ENCODE measurements around the gene PBX3.
A peak's percentile ranks its signal among the peaks of the same experiment; 100 is the strongest.
"Not testable (repeated sequence)": the region's sequence is repeated elsewhere in the genome, so short reads cannot be mapped to it uniquely, and the experiment has no call there.

PBX3 gene

DNA sequence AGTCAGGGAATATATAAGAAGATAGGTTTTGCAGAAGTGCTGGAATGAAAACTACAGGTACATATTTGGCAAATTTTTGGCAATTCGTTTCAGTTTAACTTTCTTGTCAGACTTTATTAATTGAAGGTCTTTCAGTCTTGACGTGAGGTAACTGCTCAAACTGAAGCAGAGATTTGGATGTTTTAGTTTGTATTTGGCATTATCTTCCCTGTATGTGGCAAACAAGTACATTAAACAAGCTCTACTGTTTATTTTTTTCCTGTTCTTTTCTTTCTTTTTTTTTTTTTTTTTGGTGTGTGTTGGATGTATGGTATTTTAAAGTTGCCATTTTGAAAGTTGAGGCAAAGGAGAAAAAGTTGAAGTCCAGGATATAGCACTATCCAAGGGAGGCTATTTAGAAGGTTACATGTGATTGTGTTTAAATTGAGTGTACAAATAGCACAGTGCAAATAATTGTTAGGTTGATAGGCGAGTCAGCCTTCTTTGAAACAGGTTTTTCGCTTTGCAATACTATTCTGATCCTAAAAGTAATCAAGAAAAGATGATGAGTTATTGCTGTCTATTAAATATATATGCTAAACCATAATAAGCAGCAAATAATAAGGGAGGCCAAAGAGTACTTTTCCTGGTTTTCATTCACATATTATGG lies 2.2 kb downstream of the PBX3 start:
- DNase-seq: no peak

DNA sequence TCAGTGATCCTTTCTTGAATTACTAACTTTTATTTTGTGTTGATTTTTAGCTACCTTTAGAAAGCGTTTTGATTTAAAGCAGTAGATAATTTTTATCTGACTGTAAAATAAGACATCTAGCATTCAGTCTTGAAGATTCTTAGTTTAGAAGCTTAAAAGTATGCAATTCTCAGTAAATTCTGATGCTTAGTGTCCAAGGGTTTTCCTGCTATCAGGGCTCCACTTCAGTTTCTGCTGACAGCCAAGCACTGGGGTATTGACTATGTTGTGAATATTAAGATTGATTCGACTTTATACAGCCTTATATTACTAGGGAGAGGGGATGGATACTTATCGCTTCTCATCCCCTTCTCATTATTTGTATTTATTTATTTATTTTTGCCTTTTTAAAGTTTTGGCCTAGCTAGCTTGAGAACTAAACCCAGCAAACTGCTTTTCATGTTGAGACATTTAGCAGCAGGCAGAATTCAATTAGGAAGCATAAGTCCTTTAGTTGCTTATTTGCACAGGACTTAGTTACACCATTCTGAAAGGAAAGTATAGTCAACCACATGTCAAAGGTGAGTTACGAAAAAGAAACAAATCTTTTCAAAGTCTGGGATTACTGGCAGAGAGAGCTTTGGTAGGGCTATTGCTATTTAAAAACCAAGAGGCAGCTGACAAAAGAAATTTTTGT lies 2.9 kb downstream of the PBX3 start:
- no peak for DNase-seq

DNA sequence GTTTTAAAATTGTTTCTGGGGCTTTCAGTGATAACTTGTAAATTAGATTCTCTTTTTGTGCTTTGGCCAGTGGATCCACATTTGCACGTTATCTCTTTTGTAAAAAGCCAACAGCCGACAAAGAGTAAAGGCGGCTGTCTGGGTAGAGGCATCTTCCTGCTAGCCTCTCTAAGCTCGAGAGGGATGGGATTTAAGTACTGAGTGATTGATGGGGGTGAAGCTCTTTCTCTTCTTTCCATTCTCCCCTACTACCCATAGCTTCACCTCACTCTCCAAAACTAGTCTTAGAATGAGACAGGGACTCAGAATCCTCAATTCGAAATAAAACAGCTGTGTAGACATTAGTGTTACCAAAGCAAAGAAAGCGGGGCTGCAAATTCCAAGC lies 3.4 kb downstream of the PBX3 start:
- DNase-seq: no peak

- no peak for DNase-seq
Observed at GRCh38 chr9:125752070-125752628, 5.0 kb downstream of the PBX3 start.

DNA sequence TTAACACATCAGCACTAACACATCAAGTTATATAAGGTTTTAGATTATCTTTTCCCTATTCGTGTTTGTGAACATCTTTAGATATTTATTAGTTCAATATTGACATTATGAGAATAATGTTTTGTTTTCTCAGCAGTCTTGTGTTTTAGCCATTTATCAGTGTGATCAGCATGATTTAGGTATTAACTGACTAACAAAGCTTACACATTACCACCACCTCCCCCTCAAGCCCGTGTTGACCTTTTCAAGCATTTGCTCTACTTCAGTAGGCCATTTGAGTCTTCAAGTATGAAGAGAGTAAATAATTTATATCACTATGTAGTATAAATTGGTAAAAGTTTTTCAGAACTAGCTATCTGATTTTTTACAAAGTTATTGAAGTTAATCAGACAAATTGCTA lies 6.9 kb downstream of the PBX3 start:
- DNase-seq: no peak

DNA sequence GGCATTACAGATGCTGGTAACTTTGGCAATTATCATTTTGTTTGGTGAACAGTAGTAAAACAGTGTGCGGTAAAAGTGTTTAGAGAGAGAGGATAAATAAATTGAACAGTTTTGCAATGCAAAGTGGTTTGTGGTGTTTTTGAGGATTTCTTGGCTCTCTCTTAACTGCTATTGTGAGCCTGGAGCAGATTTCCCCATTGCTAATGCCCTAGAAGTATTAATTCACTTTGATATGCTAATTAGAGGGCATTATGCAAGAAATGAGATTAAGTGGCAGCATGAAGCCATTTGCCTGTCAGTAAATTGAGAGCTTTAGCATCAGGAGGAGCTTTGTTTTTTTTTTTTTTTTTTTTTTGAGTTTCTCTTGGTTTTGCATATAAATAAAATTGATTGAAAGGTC lies 8.2 kb downstream of the PBX3 start:
- peak; percentile 34 for DNase-seq

DNA sequence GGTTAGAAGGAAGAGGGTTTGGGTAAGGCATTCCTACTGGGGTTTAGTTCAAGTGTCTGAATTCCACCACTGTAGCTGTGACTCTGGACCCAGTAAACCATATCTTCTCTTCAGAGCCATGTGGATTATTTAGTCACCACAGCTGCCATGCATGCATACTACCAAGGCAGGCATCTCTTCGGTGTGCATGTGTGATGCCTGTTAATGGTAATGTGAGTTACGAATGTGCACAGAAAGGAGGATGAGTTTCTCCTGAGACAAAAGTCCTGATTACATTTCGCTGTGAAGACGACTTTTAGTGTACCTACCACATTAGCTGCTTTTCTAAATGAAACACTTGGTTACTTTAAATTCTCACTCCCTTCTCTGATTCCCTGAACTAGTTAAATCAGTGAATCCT lies 9.3 kb downstream of the PBX3 start:
- DNase-seq: no peak

DNA sequence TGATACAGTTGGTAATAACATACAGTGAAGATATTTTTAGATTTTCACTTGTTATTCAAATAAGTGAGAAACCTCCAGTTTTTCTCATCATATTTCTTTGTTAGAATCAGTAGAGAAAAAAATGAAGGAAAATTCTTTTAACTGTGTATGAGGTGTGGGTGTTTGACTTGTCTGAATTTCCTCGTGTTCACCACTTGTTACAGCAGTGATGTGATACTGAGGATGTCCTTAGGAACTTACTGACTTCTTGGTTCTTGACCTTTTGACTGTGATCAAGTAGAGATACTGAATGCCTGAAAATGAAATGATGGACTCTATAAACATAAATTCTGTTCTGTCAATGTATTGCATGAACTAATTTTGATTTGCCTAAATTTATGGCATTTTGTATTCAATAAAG lies 10.7 kb downstream of the PBX3 start:
- no peak for DNase-seq

DNA sequence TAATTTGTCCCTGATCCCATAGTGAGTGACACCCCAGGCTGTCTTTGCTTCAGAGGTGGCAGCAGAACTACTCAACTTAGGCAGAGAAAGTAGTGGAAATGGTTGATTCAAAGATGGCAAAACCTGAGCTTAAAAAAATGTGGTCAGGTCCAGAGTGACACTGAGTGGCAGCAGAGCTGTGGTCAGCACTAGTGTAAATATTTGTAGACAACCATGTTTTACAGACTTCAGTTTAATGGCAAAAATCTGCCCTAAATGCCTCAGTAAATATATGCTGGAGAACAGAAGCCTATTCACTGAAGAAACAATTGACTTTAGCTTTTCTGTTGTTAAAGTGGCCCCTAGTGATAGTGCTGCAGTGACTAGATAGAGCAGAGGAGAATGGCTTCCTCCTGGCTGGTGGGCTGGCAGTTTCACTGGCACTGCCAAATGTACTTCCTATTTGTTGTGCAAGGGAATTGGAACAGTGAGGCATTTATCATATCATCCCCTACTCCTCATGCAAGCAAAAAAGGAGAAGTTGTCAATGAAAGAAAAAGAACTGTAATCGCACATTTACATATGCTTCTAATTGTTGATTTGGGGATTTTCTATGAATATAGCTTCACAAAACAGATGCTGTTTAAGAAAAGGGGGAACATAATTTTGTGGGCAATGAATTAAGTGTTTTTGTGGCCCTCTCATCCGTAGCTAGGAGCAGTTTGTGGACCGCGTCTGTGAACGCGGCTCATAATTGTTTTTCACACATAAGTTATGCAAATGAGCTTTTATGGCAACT lies 12.0 kb downstream of the PBX3 start:
- no peak for DNase-seq

GRCh38 chr9:125759764-125760129 lies 12.6 kb downstream of the PBX3 start:
- DNase-seq: no peak

DNA sequence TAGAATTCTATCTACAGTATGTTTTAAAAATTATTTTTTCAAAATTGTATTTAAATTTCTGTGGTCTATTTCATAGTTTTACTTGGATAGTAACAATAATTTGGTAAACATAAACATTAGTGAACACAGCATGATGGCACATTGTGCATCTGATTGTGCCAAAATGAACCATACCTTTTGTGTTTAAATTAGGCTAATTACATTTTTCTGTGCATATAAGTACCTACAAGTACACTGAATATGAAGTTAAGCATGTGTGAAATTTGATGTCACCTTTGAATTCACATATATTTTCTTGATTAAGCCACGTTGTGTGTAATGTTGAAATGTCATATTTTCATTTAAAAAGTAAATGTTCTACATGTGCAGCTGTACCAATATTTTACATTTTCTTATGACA lies 13.4 kb downstream of the PBX3 start:
- no peak for DNase-seq

DNA sequence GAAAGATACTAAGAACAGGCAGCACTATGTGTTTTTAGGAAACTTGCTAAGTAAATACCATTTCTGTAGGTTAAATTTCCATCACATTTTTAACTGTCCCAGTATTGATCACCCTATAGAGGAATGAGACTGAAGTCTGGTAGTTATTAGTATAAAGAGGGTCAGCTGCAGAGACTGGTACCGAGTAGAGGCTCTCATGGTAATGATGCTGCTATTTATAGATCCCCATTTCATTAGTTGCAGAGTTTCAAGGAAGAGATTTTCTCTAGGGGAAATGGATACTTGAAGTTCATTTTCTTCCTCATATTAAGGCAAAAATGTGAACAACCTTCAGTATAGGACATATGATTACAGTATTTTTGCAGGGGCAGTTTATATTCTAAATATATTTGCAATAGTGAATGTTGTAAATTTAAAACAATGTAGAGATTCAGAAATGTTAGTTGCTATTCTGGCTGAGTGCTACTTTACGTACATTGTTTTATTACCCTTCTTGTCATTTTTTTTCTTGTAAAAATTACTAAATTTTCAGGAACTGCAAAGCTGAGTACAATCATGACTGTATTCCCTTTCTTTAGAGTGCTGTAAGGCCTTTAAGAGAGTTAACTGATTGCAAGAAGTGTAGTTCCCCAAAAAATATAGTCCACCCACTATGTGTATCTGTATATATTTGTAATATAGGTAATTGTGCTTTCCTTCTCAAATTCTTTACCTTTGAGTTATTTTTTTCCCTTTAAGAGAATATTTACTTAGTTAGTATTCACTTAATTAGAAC lies 14.7 kb downstream of the PBX3 start:
- DNase-seq: no peak

DNA sequence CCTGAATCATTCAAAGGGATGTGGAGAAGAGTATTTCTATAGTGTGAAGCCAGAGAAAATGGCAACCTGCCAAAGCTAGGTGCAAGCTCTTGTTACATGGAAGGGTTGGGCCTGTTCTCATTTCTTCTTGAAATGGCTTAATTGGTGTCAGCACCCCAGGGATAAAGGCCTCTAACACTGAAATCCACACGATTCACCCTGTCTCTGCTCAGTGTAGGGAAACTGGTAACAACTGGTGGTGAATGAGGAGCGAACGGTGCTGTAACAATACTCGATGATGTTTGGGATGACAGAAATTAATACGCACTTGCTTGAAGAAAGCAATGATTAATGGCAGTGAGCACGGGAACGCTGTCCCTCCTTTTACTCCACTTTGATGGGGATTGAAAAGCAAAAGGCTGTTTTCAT lies 16.2 kb downstream of the PBX3 start:
- no peak for DNase-seq

DNA sequence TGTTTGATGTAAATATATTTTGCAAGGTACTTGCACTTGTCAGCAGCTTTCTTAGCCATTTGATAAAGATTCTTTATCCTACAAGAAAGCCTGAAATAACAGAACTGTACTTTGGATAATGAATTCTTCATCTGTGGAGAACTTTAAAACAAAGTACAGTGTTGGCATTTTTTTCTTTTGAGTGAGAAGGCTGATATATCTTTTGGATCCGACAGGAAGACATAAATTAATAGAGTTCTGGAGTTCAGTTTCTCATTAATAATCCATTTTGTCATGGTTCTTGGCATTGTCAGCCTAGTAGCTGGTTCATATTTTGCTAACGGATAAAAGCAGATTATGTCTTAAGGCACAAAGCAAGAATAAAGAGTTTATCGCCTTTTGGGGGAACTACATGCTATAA lies 17.0 kb downstream of the PBX3 start:
- DNase-seq: no peak

- no peak for DNase-seq
Observed at GRCh38 chr9:125766468-125767221, 19.5 kb downstream of the PBX3 start.

GRCh38 chr9:125767349-125767748 lies 20.2 kb downstream of the PBX3 start:
- no peak for DNase-seq

- DNase-seq: no peak
Observed at GRCh38 chr9:125768803-125769202, 21.6 kb downstream of the PBX3 start.

- DNase-seq: no peak
Observed at GRCh38 chr9:125771037-125771436, 23.9 kb downstream of the PBX3 start.

GRCh38 chr9:125772740-125773139 lies 25.6 kb downstream of the PBX3 start:
- no peak for DNase-seq

GRCh38 chr9:125774106-125774505 lies 26.9 kb downstream of the PBX3 start:
- DNase-seq: no peak

- not testable (repeated sequence) for DNase-seq
Observed at GRCh38 chr9:125776789-125777188, 29.6 kb downstream of the PBX3 start.

DNA sequence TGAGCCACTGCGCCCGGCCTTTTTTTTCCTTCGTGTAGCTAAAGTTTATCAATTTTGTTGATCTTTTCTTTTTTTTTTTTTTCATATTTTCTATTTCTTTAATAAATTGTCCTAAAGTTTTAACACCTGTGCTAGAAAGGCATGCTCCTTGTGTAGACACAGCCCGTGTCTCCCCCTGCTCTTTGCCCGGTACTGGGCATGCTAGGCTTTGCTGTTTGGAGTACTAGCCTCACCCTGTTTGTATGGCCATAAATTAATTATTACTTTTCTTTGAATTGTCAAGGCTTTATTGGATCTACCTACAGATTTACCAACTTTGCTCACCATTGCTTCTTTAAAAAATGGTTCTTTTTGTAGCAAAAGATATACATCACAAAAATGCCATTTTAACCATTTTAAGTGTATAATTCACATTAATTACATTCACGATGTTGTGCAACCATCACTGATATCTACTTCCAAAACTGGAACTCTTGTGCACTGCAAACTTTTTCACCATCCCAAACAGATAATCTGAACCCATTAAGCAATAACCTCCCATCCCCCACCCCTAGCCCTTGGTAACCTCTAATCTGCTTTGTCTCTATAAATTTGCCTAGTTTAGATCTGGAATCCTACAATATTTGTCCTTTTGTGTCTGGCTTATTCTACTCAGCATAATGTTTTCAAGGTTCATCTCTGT lies 31.5 kb downstream of the PBX3 start:
- not testable (repeated sequence) for DNase-seq

All from NCI-H526 treated with DMSO at 0.1 percent for 48 hours (cell line).